GM19372 (cell line): ENCODE data around the gene KCND3.
A peak's percentile ranks its signal among the peaks of the same experiment; 100 is the strongest.

Source experiments
- ATAC-seq: cut with Tn5 transposase; IDR thresholded peaks from one replicate; pipeline ENCODE4 v1.9.1; 2021; ENCODE audit warnings: mild to moderate bottlenecking, low read depth, moderate library complexity; ENCODE audit not compliant: unreplicated experiment

The KCND3 gene

GRCh38 chr1:111791776-111792175 lies 197.7 kb downstream of the KCND3 start:
- no peak for ATAC-seq

GRCh38 chr1:111789666-111790316 lies 199.7 kb downstream of the KCND3 start:
- ATAC-seq = no peak

GRCh38 chr1:111789142-111789541 lies 200.3 kb downstream of the KCND3 start:
- no peak for ATAC-seq

- no peak for ATAC-seq
These were observed 202.7 kb downstream of the KCND3 start for GRCh38 chr1:111786669-111787207.

- no peak for ATAC-seq
These were observed 205.1 kb downstream of the KCND3 start for GRCh38 chr1:111784273-111784901.

- no peak for ATAC-seq
These were observed 209.9 kb downstream of the KCND3 start for GRCh38 chr1:111779546-111779945.

- no peak for ATAC-seq
These were observed 210.9 kb downstream of the KCND3 start for GRCh38 chr1:111778541-111779051.

GRCh38 chr1:111778066-111778465 lies 211.4 kb downstream of the KCND3 start:
- ATAC-seq = no peak

- ATAC-seq = no peak
These were observed 212.2 kb downstream of the KCND3 start for GRCh38 chr1:111777301-111777700.

GRCh38 chr1:111776861-111777260 lies 212.6 kb downstream of the KCND3 start:
- no peak for ATAC-seq

GRCh38 chr1:111776391-111776790 lies 213.1 kb downstream of the KCND3 start:
- no peak for ATAC-seq

GRCh38 chr1:111775966-111776365 lies 213.5 kb downstream of the KCND3 start:
- ATAC-seq = no peak

- ATAC-seq = no peak
These were observed 218.6 kb downstream of the KCND3 start for GRCh38 chr1:111770916-111771315.

- ATAC-seq = no peak
These were observed 219.8 kb downstream of the KCND3 start for GRCh38 chr1:111769517-111770146.

GRCh38 chr1:111768625-111769024 lies 220.8 kb downstream of the KCND3 start:
- no peak for ATAC-seq

GRCh38 chr1:111768023-111768422 lies 221.4 kb downstream of the KCND3 start:
- ATAC-seq = no peak

GRCh38 chr1:111762332-111762731 lies 227.1 kb downstream of the KCND3 start:
- no peak for ATAC-seq

GRCh38 chr1:111761717-111762116 lies 227.8 kb downstream of the KCND3 start:
- no peak for ATAC-seq

- ATAC-seq = no peak
These were observed 231.1 kb downstream of the KCND3 start for GRCh38 chr1:111758373-111758772.

GRCh38 chr1:111756124-111756513 lies 233.3 kb downstream of the KCND3 start:
- peak; percentile 9 for ATAC-seq

- ATAC-seq = peak; percentile 92
These were observed 233.9 kb downstream of the KCND3 start, which contains the start of gene DDX20 for GRCh38 chr1:111755331-111756123. Gene DDX20, plus strand, starts transcription at chr1:111755901. Its CDS starts 24 bp downstream, at chr1:111755925.
